Stimulated activated CD8-positive, alpha-beta memory T cell treated with anti-CD3 and anti-CD28 coated beads, Interleukin-12 subunit alpha, Interleukin-12 subunit beta, amount 100 ng/mL, for 24 hours (primary cell): ENCODE measurements around the gene SLC9A9.

ENCODE experiments used
- DNase-seq: peaks from one replicate; pipeline ENCODE4 v3.0.0-alpha.2; 2020; ENCODE audit errors: extremely low read depth

SLC9A9 gene

DNA sequence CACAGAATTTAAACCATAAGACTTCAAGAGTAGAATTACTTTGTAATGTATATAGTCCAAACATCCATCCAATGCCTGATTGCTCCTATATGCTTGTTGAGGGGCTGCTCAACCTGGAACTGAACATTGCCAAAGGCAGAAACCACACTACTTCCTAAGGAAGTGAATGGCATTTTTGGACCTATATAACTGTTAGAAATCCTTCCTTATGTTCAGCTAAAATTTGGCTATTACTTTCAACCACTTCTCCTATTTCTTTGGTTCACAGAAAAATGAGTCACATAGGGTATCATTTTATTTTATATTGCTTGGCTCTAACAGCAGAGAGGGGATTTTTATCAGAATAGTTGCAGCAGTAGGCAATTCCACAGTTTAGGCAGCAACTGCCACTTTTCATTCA is 342.1 kb downstream of the SLC9A9 start:
- DNase-seq: no peak

DNA sequence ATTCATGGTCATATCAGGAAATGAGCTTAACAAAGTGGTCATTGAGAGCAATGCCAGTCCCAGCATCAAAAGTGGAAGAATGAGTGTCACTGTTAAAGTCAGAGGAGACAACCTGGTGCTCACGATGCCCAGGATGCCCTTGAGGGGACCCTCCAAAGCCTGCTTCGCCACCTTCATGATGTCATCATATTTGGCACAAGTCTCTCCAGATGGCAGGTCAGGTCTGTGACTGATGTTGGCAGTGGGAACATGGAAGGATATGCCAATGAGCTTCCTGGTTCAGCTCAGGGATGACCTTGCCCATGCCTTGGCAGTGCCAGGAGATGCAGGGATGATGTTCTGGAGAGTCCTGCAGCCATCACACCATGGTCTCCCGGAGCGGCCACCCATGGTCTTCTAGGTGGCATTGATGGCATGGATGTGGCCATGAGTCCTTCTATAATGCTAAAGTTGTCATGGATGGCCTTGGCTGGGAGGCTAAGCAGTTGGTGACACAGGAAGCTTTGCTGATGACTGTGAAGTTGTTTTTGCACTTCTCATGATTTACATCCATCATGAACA is 344.9 kb downstream of the SLC9A9 start:
- DNase-seq: no peak

DNA sequence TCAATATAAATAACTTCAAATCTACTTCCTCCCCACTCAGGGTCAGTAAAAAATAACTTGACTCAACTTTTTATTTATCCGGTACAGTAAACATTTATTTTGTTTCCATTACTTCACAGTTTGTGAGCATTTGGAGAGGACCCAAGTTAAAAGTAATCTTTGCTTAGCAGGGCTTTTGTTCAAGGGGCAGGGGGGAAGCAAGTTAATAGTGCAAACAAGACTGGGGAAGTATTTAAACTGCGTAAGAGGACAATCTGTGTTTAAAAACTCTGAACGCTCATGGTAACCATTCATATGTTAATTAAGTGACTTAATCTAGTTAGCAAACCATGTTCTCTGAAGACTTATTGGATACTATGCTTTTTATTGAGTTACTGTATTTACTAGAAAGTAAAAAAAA is 346.2 kb downstream of the SLC9A9 start:
- DNase-seq: no peak

DNA sequence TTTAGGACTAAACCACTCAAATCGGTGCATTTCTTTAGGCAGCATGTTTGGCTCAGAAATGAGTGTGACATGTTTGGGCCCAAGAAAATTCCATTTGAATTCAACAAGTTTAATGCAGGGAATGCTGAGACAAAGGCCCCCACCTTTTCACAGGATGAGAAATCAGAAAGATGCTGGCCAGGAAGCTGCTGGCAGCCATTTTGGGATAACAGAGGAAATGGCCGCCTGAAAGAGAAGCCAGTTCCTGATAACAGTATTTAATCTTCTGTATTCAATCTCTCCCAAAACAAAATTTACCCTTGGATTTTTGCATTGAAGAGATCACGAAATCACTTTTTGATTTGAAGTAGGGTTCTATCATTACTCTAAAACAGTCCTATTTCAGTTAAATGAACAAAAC is 350.9 kb downstream of the SLC9A9 start:
- no peak for DNase-seq

DNA sequence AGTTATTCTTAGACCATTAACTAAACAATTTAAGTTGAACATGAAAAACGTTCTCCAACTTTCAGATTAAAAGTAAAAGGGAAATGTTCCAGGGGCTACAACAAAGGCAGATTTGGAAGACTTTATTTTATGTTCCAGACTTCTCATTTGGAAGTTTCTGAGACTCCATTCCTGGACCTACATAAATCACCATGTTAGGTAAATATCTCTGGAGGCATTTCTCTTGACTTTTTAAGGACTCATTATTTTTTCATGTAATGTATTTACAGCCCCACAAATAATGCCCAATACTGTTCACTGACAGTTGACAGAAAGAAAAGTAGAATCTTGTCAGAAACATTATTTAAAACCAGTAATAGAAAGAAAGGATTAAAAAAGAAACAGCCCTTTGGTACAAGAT is 352.1 kb downstream of the SLC9A9 start:
- DNase-seq: no peak

DNA sequence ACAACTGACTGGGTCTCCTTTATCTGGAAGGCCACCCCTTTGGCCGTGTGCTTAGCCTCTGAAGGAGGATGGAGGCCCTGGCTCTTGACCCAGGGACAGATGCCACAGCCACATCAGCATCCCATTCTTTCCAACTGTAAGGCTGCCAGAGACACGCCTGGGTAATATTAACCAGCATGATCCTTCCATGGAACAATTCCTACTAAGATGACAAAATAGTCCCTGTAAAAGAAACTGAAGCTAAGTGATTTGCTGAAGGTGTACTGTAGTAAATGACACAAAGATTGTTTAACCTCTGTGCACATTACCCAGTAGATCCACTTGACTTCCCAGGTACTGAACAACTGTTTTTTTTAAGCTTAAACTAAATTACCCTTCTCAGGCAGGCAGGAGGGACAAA is 352.7 kb downstream of the SLC9A9 start:
- DNase-seq: no peak

DNA sequence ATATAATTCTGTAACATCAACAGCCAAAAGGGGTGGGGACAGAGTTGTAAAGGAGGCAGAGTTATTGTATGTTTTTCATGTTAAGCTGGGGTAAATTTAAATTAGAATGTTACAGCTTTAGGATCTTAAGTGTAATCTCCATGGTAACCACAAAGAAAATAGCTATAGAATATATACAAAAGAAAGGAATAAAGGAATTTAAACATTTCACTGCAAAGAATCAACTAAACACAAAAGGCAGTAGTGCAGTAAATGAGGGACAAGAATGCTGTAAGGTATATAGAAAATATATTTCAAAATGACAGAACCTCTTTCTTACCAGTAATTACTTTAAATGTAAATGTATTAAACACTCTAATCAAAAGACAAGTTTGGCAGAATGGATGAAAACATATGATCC is 361.7 kb downstream of the SLC9A9 start:
- DNase-seq: no peak

DNA sequence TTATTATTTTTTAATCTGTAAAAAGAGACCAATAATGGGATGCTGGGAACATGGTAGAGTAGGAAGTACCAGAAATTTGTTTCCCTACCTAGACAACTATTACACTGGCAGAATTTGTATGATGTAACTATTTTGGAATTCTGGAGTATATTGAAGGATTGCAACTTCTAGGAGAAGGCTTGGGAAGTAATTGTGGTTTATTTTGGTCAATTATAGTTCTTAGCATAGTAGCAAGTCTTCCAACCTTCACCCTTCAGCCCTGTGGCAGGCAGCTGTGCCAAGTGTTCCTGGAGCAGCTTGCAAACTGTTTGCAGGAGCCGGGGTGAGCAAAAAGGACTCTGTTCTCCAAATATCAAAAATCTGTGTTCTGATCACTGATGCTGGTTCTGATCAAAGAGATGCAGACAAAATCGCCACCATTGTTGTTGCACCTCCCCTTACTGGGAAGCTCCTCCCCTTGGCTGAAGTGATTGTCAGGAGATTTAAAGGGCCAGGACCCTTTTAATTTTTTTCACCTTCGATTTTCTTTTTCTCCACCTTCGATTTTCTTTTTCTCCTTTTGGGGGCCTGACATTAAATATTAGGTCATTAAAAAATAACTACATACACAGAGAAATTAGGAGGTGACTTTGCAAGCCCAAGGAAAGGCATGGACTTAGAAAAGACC is 363.3 kb downstream of the SLC9A9 start:
- no peak for DNase-seq

DNA sequence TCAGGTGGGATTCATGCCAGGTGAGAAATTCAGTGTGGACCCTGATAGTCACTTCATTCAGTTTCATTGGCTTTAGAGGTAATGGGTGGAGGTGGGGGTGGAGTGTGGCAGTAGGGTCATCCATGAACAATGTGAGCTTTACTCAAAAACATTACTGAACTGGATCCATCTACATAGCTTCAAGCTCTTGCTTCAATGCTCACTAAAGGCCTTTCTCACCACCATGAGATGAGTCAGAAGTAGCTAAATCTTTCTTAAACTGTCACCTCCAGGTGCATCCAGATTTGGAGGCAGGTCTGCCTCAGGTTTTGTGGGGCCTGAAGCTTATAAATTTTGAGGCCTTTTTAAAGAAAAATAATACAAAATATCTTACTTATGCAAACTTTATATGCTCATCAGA is 365.1 kb downstream of the SLC9A9 start:
- no peak for DNase-seq

DNA sequence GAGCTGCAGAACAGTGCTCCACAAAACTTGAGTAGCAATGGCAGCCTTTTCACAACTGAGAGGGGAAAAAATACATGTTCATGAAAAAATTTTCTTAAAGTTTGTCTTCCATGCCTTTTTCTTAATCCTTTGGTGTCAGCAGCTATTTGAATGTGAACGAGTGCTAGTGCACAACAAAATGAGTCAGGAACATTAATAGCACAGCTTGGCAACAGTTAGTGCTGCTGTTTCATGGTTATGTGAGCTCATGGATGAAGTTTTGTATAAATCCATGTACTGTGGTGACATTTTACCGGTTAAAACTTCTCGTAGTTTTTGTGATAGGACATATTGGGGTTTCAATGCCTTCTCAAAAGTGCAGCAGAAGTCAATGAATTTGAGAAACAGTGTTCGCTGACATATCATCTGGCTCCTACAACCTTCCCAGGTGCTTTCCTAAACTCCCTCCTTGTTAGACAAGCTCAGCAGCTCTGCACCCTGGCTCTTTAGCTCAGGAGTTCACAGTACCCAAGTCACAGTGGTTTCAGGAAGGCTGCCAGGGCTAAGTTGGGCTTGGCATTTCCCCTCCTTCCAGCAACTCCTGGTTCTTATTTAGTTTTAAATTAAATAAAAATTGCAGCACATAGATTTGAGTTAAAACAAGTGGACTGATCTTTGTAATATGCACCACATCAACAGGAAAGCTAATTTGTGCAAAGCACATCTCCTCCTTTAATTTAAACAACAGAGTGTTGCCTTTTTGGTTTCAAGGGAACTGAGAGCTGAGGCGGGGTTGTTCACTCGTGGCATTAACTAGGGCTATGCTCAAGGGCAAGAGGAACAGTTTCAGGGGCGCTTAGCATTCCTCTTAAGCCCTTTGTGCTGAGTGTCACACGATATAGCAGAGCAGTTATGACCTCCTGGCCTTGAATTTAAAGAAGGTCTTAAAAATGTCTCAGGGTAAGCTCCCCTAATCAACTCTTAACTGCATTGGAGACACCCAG is 365.9 kb downstream of the SLC9A9 start:
- DNase-seq: no peak

DNA sequence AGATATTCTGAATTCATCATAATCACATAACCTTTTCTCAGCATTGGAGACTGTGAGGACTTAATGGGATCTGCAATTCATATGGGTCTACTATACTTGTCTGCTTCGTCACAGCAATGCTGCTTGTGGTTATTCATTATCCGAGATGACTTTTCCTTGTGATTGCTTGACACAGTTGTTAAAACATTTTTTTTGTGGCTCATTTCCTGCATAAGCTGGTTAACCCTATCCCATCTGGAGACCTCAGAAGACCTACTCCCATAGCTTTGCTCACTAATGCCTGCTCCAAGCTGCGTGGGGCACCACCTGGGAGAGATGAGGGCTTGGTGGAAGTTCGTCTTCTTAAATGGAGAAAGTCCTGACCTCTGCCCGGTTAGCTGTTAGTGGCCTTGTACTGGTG is 367.9 kb downstream of the SLC9A9 start:
- DNase-seq: no peak

DNA sequence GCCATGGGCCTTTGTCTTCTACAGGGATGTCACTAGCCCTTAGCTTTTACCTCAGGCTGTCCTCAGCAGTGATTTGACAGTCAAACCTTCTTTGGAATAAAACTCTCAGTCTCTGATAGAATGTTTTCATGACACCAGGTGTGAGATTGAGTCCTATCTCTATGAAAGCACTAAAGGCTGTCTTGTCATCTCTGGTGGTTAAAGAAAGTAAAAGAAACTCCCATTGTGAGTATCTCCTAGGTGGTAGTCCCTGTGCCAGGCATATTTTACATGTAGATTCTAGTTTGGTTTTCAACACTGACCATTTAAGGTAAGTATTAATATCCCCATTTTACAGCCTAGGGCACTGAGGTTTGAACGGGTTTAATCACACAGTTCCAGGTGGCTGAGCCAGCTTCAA is 368.5 kb downstream of the SLC9A9 start:
- no peak for DNase-seq

DNA sequence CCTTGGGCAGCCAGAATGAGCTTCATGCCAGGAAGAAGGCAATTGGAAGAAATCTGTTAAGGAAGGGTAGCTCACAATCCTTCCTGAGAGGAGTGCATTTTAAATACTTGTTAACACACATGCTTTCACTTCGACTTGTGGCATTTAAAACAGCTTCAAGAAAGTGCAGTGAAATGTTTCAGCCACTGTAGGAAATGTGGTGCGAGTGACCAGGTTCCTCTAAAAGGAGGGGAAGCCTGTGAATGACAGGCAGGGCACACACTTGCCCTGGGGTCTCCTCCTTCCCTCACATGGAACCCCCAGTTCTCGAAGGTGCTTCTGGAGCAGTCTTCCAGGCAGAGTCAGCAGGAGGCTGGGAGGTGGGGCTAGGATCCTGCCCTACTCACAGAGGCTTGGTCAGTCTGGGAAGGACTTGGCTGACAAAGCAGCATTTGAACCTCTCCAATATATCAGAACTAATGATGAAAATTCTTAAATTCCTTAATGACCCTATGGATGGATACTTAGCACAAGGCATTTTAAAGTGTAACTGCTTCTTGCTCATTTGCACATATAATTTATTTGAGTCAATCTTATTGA is 370.1 kb downstream of the SLC9A9 start:
- no peak for DNase-seq

DNA sequence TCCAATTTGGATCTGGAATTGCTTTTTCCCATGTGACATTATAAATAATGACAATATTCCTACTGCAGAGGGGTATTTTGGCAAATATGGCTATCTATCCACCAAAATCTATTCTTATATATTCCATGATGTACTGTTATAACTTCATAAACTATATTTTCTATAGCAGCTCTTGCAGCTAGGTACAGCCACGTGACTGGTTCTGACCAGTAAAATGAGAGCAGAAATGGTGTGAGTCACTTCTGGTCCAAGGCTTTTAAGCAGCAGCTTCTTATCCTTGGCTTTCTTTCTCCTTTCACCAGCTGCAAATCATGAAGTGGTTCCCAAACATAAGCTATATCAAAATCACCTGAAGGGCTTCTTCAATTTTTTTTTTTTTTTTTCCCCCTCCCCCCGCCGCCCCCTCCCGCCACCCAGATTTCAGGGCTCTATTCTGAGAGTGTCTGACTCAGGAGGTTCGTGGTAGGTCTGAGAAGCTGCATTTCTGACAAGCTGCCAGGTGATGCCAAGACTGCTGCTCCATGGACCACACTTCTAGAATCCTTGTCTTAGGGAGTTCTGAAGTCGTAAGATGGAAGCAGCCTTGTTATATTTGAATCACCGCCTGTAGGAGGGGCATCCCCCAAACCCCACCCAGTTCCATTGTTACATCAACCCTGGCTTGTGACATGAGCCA is 371.2 kb downstream of the SLC9A9 start:
- DNase-seq: no peak

DNA sequence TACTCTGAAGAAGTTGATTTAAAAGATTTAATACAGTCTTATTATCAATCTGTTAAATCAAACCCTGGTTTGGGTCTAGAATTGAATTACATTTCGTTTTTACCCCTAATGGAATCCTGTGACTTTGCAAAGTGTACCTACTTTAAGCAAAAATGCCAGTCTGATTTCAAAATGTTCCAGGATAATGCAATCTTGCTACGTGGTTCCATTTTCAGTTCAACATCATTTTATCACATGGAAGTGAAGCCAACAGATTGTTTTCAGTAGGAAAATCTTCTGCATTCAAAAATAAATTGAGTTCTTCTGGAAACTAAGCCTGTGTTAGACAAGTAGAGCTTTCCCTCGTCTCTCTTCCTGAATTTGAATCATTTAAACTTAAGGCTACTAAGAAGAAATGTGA is 372.3 kb downstream of the SLC9A9 start:
- DNase-seq: no peak

DNA sequence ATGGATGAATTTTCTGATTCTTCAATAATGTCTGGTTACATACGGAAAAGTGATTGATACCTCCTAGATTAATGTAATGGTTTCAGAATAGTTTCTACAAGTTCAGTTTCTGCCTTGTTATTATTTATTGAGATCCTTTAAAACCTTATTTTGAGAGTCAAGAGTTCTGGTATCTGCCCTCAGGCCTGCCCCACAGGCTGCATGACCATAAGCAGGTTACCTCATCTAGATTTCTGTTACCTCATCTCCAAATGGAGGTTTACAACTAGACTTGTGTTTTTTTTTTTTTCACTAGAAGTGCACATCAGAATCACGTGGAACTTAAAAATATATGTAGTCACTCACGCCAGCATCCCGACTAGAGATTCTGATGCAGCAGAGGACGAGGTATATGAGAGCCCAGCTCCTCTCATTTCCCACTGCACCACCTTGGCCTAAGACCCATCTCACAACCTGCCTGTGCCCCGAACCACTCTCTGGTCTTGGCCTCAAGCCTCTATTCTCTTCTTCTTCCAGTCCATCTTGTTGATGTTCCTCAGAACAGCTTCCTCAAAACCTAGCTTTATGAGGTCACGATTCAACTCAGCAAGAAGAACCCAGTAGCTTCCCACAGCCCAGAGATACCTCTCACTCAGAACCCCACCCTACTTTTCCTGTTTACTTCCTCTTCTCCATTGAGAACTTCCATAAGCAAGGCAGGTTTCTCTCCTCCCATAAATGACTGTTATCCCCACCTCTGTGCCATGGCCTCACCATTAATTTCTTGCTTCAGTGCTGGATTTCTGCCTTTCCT is 375.3 kb downstream of the SLC9A9 start:
- DNase-seq: no peak

DNA sequence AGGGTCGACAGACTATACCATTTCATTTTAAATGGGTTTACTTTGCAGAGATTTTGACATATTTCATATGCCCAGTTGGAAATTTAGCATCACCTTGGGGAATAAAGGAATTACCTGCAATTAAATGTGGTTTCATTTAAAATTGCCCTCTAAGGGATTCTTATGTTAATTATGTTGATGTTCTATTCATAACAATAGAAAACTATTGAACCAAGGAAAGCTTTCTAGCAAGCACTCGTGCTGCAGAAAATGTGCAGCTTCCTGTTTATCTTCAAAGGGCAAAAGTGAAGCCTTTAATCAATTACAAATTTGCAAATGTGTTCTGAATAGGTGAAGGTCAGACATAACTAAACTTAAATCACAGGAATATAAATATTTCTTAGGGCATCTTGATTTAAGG is 376.6 kb downstream of the SLC9A9 start:
- no peak for DNase-seq

DNA sequence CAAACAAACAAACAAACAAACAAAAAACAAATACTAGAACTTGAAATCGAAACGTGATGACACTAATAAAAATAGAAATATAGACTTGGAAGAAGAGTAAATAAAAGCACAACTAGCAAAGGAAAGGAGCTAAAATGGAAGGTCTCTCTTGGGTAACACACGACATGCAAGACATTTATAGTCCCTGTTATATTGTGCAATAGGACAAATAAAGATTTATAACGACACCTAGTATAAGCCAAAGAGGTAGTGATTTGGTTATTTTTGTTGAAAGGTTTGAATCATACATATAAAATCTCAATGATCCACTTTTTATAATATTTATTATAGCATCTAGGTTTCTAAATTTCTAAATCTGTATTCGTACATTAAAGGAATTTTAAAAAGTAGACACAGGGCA is 379.1 kb downstream of the SLC9A9 start:
- DNase-seq: no peak

DNA sequence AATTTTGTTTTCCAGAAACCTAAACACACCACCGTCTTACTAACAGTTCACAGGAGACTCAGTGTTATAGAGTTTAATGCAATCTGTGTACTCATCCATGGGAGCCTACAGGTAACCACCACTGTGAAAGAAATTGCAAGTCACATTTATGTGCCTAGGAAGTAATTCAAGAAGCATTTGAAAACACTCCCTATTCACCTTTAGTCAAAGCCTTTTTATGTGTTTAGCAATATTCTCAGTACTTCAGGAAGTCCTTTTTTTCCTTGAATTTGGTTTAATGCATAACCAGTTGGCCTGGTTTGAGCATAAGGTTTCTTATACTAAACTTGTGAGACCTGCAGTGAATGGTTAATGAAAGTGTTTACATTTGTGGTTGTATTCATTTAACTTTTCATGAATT is 382.6 kb downstream of the SLC9A9 start:
- DNase-seq: no peak

DNA sequence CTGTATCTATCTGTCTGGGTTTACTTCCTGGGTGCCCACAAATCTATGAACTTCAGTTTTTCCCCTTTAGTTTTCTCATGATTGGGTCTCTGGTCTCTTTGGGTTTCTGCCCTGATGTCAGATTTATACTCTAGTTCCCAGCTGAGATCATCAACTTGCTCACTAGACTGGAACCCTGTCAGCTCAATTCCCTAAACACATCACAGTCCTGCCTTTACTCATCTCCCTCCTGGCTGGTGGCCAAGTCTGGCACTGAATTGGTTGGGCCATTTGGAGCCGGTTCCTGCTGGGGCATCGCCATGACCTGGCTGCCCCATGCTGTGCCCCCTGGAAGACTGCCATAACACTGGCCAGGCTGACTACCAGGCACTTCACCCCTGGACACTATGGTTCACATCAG is 383.4 kb downstream of the SLC9A9 start:
- DNase-seq: no peak

DNA sequence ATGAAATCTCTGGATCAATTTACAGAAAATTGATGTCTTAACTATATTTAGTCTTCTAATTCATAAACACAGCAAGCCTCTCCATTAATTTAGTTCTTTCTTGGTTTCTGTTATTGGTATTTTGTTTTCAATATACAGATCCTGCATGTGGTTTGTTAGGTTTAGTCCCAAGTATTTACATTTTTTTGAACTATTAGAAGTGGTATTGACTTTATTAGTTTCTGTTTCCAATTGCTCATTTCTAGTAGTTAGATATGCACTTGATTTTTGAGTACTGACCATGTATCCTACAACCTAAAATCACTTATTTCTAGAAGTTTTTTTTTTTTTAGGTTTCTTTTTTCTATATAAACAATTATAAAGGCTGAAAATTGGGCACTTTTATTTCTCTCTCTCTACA is 392.8 kb downstream of the SLC9A9 start:
- DNase-seq: no peak
